K562 (cell line): ENCODE data around the gene RIPPLY3. TPM values are rescaled to one million over a fixed set of nuclear protein-coding genes. Genes with fewer than 3 reads are reported as not detected.

ENCODE experiments used
- CBX8 ChIP-seq: fragments of 200-600 bp; sonication (generic); IDR thresholded peaks from 2 replicates; pipeline ENCODE4 v1.6.1; 2012; ENCODE audit warnings: borderline replicate concordance, mixed run types, low read depth, mild to moderate bottlenecking, moderate library complexity, mixed read lengths, low read length, control low read depth, inconsistent platforms; ENCODE audit not compliant: poor library complexity, severe bottlenecking; ENCODE audit errors: extremely low read depth
- CREBBP ChIP-seq: IDR thresholded peaks from one replicate; pipeline ENCODE4 v1.6.1; 2012; ENCODE audit warnings: low read depth, mild to moderate bottlenecking, control low read depth, inconsistent platforms, low read length
- ILF3 ChIP-seq: fragments of 450-650 bp; IDR thresholded peaks from 2 replicates; pipeline ENCODE4 v1.6.1; 2018; ENCODE audit warnings: antibody characterized with exemption, mild to moderate bottlenecking, moderate library complexity, borderline replicate concordance
- JUND ChIP-seq, 2 experiments: IDR thresholded peaks; 2 replicates in 1 of 2; 3 replicates in 1 of 2; pipeline ENCODE4 v1.6.1; 2011; ENCODE audit warnings: borderline replicate concordance in 2 of 2, low read depth in 2 of 2, low read length in 2 of 2, improper control_type of control experiment in 1 of 2, missing biosample characterization in 1 of 2, missing genetic modification characterization in 1 of 2, missing genetic modification reagents in 1 of 2
- KAT7 ChIP-seq: sonication (generic); formaldehyde crosslinking; IDR thresholded peaks from 2 replicates; pipeline ENCODE4 v1.8.0; 2022; ENCODE audit warnings: missing genetic modification reagents, mild to moderate bottlenecking, borderline replicate concordance
- NBN ChIP-seq: fragments of 450-650 bp; IDR thresholded peaks from 2 replicates; pipeline ENCODE4 v1.6.1; 2016; ENCODE audit warnings: low read depth, mild to moderate bottlenecking
- PKNOX1 ChIP-seq: fragments of 450-650 bp; IDR thresholded peaks from 2 replicates; pipeline ENCODE4 v1.6.1; 2016
- RUNX1 ChIP-seq: sonication (generic); IDR thresholded peaks from 2 replicates; pipeline ENCODE4 v1.6.1; 2016; ENCODE audit warnings: antibody characterized with exemption, low read depth
- SMC3 ChIP-seq: conservative IDR thresholded peaks from 2 replicates; pipeline ENCODE4 v1.6.1; 2011; ENCODE audit warnings: low read depth, low read length, improper control_type of control experiment; ENCODE audit not compliant: insufficient read depth
- SRSF1 ChIP-seq: fragments of 200-400 bp; formaldehyde crosslinking; IDR thresholded peaks from 2 replicates; pipeline ENCODE4 v1.6.1; 2017; ENCODE audit warnings: mild to moderate bottlenecking, low read depth, low read length, moderate library complexity
- ZNF197 ChIP-seq: fragments of 200-800 bp; sonication (Bioruptor generic); IDR thresholded peaks from 2 replicates; pipeline ENCODE4 v1.6.1; 2016; ENCODE audit warnings: low read depth, missing genetic modification characterization, missing compliant biosample characterization
- ZNF407 ChIP-seq: fragments of 450-650 bp; IDR thresholded peaks from 2 replicates; pipeline ENCODE4 v1.6.1; 2016; ENCODE audit warnings: low read depth
- polyA plus RNA-seq, 8 experiments: library from polyadenylated mRNA; depleted of rRNA in 4 of 8; stranded (reverse) in 5 of 8; unstranded in 3 of 8; fragments of >200 nt; fragmentation: Nextera tagmentation in 2 of 8; fragmentation: Illumina TruSeq in 1 of 8; extraction: Ambion mirVana in 2 of 8; extraction: Trizol in 1 of 8; gene quantifications; 2 replicates each; pipeline versions ENCODE4 v1.2.1 to v1.2.3, GENCODE V29; 2011 to 2014; ENCODE audit warnings: inconsistent platforms in 1 of 8, missing spikeins in 1 of 8
- total RNA-seq, 7 experiments: library from RNA; depleted of rRNA in 6 of 7; stranded (reverse); fragments of >200 nt in 6 of 7; fragmentation: Illumina TruSeq in 2 of 7; extraction: Trizol in 2 of 7; gene quantifications; 2 replicates each; pipeline versions ENCODE4 v1.2.1 to v1.2.3, GENCODE V29; 2011 to 2021; ENCODE audit warnings: low replicate concordance in 1 of 7

Gene RIPPLY3
- total and polyA plus RNA-seq, 9 of the 15 experiments (the other 6 are each of a cell fraction or from before 2014, with no cell fraction given): not detected

GRCh38 chr21:36989699-36990507 lies 16.6 kb upstream of the RIPPLY3 start (continued):
- no peak for TF ChIP-seq ZNF407
- no peak for TF ChIP-seq CREBBP
- TF ChIP-seq NBN: no peak
- peak; percentile 88 for TF ChIP-seq KAT7 (CRISPR knock-in tag)
- no peak for TF ChIP-seq JUND (IDR thresholded peaks at IDR 0.05; ENCODE audit: borderline replicate concordance, low read depth, low read length)
- no peak; the same call in 2 of the 3 replicates for TF ChIP-seq JUND (tag; IDR thresholded peaks at IDR 0.05; ENCODE audit: borderline replicate concordance, low read depth, low read length)
- TF ChIP-seq RUNX1: 0 out of 2 replicates have a peak, but pooled peaks have one; percentile 56
- peak; percentile 95; the same call in 1 of the 2 replicates for TF ChIP-seq ILF3
- 0 out of 2 replicates have a peak, but pooled peaks have one; percentile 42 for TF ChIP-seq SMC3
- TF ChIP-seq CBX8: no peak
- no peak for TF ChIP-seq PKNOX1
- TF ChIP-seq ZNF197 (CRISPR knock-in tag): no peak
- no peak for TF ChIP-seq SRSF1
